ENCODE data around the gene KRTAP29-1.

DNA sequence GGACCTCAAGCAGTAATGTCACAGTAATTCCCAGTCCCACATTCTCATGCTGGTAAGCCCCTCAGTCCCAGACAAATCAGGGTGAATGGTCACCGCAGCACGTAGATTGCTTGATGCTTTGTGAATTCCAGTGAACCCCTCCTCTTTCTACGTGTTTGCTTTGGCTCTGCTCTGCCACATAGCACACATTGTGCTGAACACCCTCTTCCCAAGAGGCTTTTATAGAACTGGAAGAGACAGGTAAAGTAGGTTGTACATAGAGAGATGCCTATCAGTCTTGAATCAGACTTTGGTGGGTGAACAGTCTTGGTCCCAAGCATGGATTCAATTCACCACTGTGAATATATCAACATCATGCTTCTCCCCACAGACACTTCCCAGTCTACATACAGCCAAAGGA, 38.1 kb downstream of the KRTAP29-1 start:
- TF ChIP-seq, protein P1, sequence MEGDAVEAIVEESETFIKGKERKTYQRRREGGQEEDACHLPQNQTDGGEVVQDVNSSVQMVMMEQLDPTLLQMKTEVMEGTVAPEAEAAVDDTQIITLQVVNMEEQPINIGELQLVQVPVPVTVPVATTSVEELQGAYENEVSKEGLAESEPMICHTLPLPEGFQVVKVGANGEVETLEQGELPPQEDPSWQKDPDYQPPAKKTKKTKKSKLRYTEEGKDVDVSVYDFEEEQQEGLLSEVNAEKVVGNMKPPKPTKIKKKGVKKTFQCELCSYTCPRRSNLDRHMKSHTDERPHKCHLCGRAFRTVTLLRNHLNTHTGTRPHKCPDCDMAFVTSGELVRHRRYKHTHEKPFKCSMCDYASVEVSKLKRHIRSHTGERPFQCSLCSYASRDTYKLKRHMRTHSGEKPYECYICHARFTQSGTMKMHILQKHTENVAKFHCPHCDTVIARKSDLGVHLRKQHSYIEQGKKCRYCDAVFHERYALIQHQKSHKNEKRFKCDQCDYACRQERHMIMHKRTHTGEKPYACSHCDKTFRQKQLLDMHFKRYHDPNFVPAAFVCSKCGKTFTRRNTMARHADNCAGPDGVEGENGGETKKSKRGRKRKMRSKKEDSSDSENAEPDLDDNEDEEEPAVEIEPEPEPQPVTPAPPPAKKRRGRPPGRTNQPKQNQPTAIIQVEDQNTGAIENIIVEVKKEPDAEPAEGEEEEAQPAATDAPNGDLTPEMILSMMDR (IDR thresholded peaks at IDR 0.05), result no peak
- no peak for TF ChIP-seq POLR2A (IDR thresholded peaks at IDR 0.05)
- TF ChIP-seq EP300 (IDR thresholded peaks at IDR 0.05), result no peak

Measured in ovary (tissue), 3 donors.